WTC11 (cell line): Measurements from ENCODE around the gene FRA10AC1. TPM values are rescaled to one million over a fixed set of nuclear protein-coding genes. Genes with fewer than 3 reads are reported as not detected.

Source experiments
- ATAC-seq: fragments of 200-7000 bp; cut with Tn5 transposase; 2 replicates; pipeline ENCODE4 v1.10.0; 2021; ENCODE audit warnings: mild to moderate bottlenecking, moderate library complexity
- CTCF ChIA-PET: fragments of 300-600 bp; sonication (Branson Sonifier 250); formaldehyde crosslinking; loops from one replicate; lab custom pipeline; 2021; ENCODE audit warnings: antibody characterized with exemption; lab: Charles Lee
- POLR2A ChIA-PET: fragments of 350-600 bp; sonication (Branson Sonifier 250); formaldehyde crosslinking; loops from one replicate; lab custom pipeline; 2021; ENCODE audit warnings: antibody characterized with exemption; lab: Charles Lee
- DNase-seq: peaks from one replicate; pipeline ENCODE4 v3.0.0; 2021; ENCODE audit warnings: low spot score
- H3K27ac Mint-ChIP-seq: 2 replicates; pipeline ENCODE4 v1.8.0; 2021; ENCODE audit warnings: mixed read lengths
- H3K27me3 Mint-ChIP-seq: 2 replicates; pipeline ENCODE4 v1.8.0; 2021; ENCODE audit warnings: low read depth, mild to moderate bottlenecking, moderate library complexity, mixed read lengths
- H3K36me3 Mint-ChIP-seq: 2 replicates; pipeline ENCODE4 v1.8.0; 2021; ENCODE audit warnings: mixed read lengths
- H3K4me1 Mint-ChIP-seq: 2 replicates; pipeline ENCODE4 v1.8.0; 2022; ENCODE audit warnings: mixed read lengths
- H3K4me3 Mint-ChIP-seq: 2 replicates; pipeline ENCODE4 v1.8.0; 2021; ENCODE audit warnings: mild to moderate bottlenecking, moderate library complexity, mixed read lengths
- H3K9me3 Mint-ChIP-seq: 2 replicates; pipeline ENCODE4 v1.8.0; 2021; ENCODE audit warnings: mixed read lengths
- ATF2 ChIP-seq: sonication (generic); formaldehyde crosslinking; IDR thresholded peaks from 2 replicates; pipeline ENCODE4 v1.8.1; 2022; ENCODE audit warnings: low read depth, missing genetic modification reagents, borderline replicate concordance
- CBFB ChIP-seq: sonication (generic); formaldehyde crosslinking; IDR thresholded peaks from 2 replicates; pipeline ENCODE4 v1.8.1; 2022; ENCODE audit warnings: mild to moderate bottlenecking, low read depth, missing genetic modification reagents
- CDX4 ChIP-seq: fragments of 250-450 bp; sonication (Bioruptor Pico); IDR thresholded peaks from 2 replicates; pipeline ENCODE4 v1.9.0; 2021; ENCODE audit warnings: moderate library complexity, mild to moderate bottlenecking, inconsistent platforms, borderline replicate concordance
- CREB1 ChIP-seq: sonication (generic); formaldehyde crosslinking; IDR thresholded peaks from 2 replicates; pipeline ENCODE4 v1.8.0; 2023; ENCODE audit warnings: mild to moderate bottlenecking, missing genetic modification reagents
- CREM ChIP-seq: sonication (generic); formaldehyde crosslinking; IDR thresholded peaks from 2 replicates; pipeline ENCODE4 v1.8.1; 2022; ENCODE audit warnings: mild to moderate bottlenecking, missing genetic modification reagents, moderate library complexity
- ELF4 ChIP-seq: sonication (generic); formaldehyde crosslinking; IDR thresholded peaks from 2 replicates; pipeline ENCODE4 v1.8.1; 2022; ENCODE audit warnings: low read depth, mild to moderate bottlenecking, moderate library complexity, missing genetic modification reagents
- FOXP1 ChIP-seq: sonication (generic); formaldehyde crosslinking; IDR thresholded peaks from 2 replicates; pipeline ENCODE4 v1.8.0; 2022; ENCODE audit warnings: missing genetic modification reagents, mild to moderate bottlenecking, moderate library complexity, borderline replicate concordance
- GABPB1 ChIP-seq: sonication (generic); formaldehyde crosslinking; IDR thresholded peaks from 2 replicates; pipeline ENCODE4 v1.8.1; 2023; ENCODE audit warnings: mild to moderate bottlenecking, missing genetic modification reagents
- HMGA2 ChIP-seq: fragments of 250-450 bp; sonication (Bioruptor Pico); IDR thresholded peaks from 2 replicates; pipeline ENCODE4 v1.4.0; 2021; ENCODE audit warnings: mild to moderate bottlenecking, moderate library complexity
- IRF2 ChIP-seq: sonication (generic); formaldehyde crosslinking; IDR thresholded peaks from 2 replicates; pipeline ENCODE4 v1.8.0; 2022; ENCODE audit warnings: low read depth, missing genetic modification reagents, borderline replicate concordance
- MXD4 ChIP-seq: fragments of 250-450 bp; sonication (Bioruptor Pico); IDR thresholded peaks from 2 replicates; pipeline ENCODE4 v1.8.0; 2021; ENCODE audit warnings: mild to moderate bottlenecking, moderate library complexity, borderline replicate concordance
- NFATC4 ChIP-seq: fragments of 250-450 bp; sonication (Bioruptor Pico); IDR thresholded peaks from 2 replicates; pipeline ENCODE4 v1.9.0; 2021; ENCODE audit warnings: mild to moderate bottlenecking
- NR1H2 ChIP-seq: sonication (generic); formaldehyde crosslinking; IDR thresholded peaks from 2 replicates; pipeline ENCODE4 v1.9.0; 2021; ENCODE audit warnings: mild to moderate bottlenecking, moderate library complexity, missing genetic modification reagents
- SP1 ChIP-seq: sonication (generic); formaldehyde crosslinking; conservative IDR thresholded peaks from 2 replicates; pipeline ENCODE4 v1.8.1; 2022; ENCODE audit warnings: missing genetic modification reagents
- TEAD1 ChIP-seq: sonication (generic); formaldehyde crosslinking; IDR thresholded peaks from 2 replicates; pipeline ENCODE4 v1.8.0; 2022; ENCODE audit warnings: mild to moderate bottlenecking, missing genetic modification reagents
- ZBTB21 ChIP-seq: sonication (generic); formaldehyde crosslinking; IDR thresholded peaks from 2 replicates; pipeline ENCODE4 v1.8.1; 2023; ENCODE audit warnings: mild to moderate bottlenecking, missing genetic modification reagents, borderline replicate concordance
- ZBTB43 ChIP-seq: sonication (generic); formaldehyde crosslinking; IDR thresholded peaks from 2 replicates; pipeline ENCODE4 v1.8.1; 2023; ENCODE audit warnings: mild to moderate bottlenecking, missing genetic modification reagents
- ZNF138 ChIP-seq: sonication (generic); formaldehyde crosslinking; conservative IDR thresholded peaks from 2 replicates; pipeline ENCODE4 v1.8.1; 2022; ENCODE audit warnings: mild to moderate bottlenecking, moderate library complexity, missing genetic modification reagents
- ZNF219 ChIP-seq: sonication (generic); formaldehyde crosslinking; IDR thresholded peaks from 2 replicates; pipeline ENCODE4 v1.8.0; 2023; ENCODE audit warnings: missing genetic modification reagents, mild to moderate bottlenecking, borderline replicate concordance
- ZNF416 ChIP-seq: fragments of 250-450 bp; sonication (Bioruptor Pico); IDR thresholded peaks from 2 replicates; pipeline ENCODE4 v1.9.0; 2021; ENCODE audit warnings: mild to moderate bottlenecking, inconsistent platforms
- ZNF423 ChIP-seq: fragments of 250-450 bp; sonication (Bioruptor Pico); IDR thresholded peaks from 2 replicates; pipeline ENCODE4 v2.1.2; 2022; ENCODE audit warnings: mild to moderate bottlenecking, moderate library complexity
- ZNF532 ChIP-seq: fragments of 250-450 bp; sonication (Bioruptor Pico); IDR thresholded peaks from 2 replicates; pipeline ENCODE4 v1.9.0; 2021; ENCODE audit warnings: mild to moderate bottlenecking, borderline replicate concordance
- total RNA-seq: library from RNA; stranded (reverse); gene quantifications from 3 replicates; pipeline ENCODE4 v1.2.3, GENCODE V29; 2021
- TF ChIP-seq, protein P1 (sequence below): fragments of 200-600 bp; IDR thresholded peaks from 2 replicates; pipeline ENCODE4 v1.8.0; 2022; ENCODE audit warnings: antibody characterized with exemption
- TF ChIP-seq, protein P2 (sequence below): sonication (generic); formaldehyde crosslinking; IDR thresholded peaks from 2 replicates; pipeline ENCODE4 v1.8.0; 2022; ENCODE audit warnings: mild to moderate bottlenecking, missing genetic modification reagents
- TF ChIP-seq, protein P3 (sequence below): fragments of 250-450 bp; sonication (Bioruptor Pico); conservative IDR thresholded peaks from 2 replicates; pipeline ENCODE4 v1.9.0; 2021; ENCODE audit warnings: mild to moderate bottlenecking

Gene FRA10AC1
- total RNA-seq, 1 experiment from 2014 or later, result 14.1 TPM

- TF ChIP-seq ELF4 (no peak), ZNF416 (CRISPR knock-in tag) (no peak), ZNF423 (no peak), ZBTB43 (CRISPR knock-in tag) (no peak), ZBTB21 (CRISPR knock-in tag) (no peak)
- TF ChIP-seq, protein P1, sequence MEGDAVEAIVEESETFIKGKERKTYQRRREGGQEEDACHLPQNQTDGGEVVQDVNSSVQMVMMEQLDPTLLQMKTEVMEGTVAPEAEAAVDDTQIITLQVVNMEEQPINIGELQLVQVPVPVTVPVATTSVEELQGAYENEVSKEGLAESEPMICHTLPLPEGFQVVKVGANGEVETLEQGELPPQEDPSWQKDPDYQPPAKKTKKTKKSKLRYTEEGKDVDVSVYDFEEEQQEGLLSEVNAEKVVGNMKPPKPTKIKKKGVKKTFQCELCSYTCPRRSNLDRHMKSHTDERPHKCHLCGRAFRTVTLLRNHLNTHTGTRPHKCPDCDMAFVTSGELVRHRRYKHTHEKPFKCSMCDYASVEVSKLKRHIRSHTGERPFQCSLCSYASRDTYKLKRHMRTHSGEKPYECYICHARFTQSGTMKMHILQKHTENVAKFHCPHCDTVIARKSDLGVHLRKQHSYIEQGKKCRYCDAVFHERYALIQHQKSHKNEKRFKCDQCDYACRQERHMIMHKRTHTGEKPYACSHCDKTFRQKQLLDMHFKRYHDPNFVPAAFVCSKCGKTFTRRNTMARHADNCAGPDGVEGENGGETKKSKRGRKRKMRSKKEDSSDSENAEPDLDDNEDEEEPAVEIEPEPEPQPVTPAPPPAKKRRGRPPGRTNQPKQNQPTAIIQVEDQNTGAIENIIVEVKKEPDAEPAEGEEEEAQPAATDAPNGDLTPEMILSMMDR, result no peak
Measured at GRCh38 chr10:93723153-93723552, 20.8 kb upstream of the FRA10AC1 start (continued).

- no peaks in the 10 kb centered on the region for H3K36me3 Mint-ChIP-seq
- no peak for TF ChIP-seq CREB1 (CRISPR knock-in tag)
- TF ChIP-seq IRF2, result no peak
- no peak for TF ChIP-seq ZBTB43 (CRISPR knock-in tag)
- TF ChIP-seq, protein P2, sequence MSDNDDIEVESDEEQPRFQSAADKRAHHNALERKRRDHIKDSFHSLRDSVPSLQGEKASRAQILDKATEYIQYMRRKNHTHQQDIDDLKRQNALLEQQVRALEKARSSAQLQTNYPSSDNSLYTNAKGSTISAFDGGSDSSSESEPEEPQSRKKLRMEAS, result no peak
- no peak for TF ChIP-seq ZNF219 (CRISPR knock-in tag)
- TF ChIP-seq MXD4 (CRISPR knock-in tag), result no peak
- TF ChIP-seq CBFB, result no peak
- TF ChIP-seq SP1 (CRISPR knock-in tag), result no peak
- TF ChIP-seq HMGA2 (CRISPR knock-in tag), result no peak
- no peak for TF ChIP-seq TEAD1
- no peak for TF ChIP-seq NFATC4
- TF ChIP-seq ATF2 (CRISPR knock-in tag), result no peak
- TF ChIP-seq ZNF532, result no peak
- no peak for TF ChIP-seq CREM (CRISPR knock-in tag)
- TF ChIP-seq CDX4, result no peak
- TF ChIP-seq, protein P3, sequence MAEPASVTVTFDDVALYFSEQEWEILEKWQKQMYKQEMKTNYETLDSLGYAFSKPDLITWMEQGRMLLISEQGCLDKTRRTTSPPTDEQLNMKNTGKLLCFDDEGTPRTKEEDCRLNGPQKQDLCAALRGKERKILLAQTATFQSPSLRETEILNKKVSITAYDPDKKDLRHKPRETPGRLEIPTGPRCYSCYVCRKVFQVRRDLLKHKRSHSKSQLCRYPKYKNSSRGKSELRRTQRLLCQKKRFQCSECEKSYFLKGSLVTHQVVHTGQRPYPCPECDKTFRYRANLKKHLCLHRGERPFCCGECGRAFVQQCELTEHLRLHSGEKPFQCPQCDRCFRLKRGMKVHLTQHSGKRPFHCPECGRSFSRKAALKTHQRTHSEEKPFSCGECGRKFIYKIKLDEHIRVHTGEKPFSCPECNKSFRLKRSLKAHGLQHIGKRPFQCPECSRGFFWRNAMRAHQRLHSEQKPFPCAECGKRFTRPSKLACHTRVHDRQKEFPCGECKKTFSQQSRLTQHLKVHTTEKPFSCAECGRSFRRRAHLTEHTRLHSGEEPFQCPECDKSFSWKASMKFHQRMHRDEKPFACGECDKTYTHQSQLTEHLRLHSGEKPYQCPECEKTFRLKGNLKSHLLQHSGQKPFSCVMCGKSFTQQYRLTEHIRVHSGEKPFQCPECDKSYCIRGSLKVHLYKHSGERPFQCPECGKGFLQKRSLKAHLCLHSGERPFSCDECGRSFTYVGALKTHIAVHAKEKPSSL (CRISPR knock-in tag), result no peak
- TF ChIP-seq ZNF138 (CRISPR knock-in tag), result no peak
- no peak for TF ChIP-seq NR1H2 (CRISPR knock-in tag)
- no peak for TF ChIP-seq FOXP1 (CRISPR knock-in tag)
- TF ChIP-seq GABPB1 (CRISPR knock-in tag), result no peak
- peaks cover 13% of the 10 kb centered on the region for H3K27me3 Mint-ChIP-seq
- H3K4me1 Mint-ChIP-seq, result peaks cover 14% of the 10 kb centered on the region
- ChIA-PET CTCF (no interaction called here), POLR2A (no interaction called here)
- no peak overlapping the region for H3K4me3 Mint-ChIP-seq
- no peak overlapping the region for H3K27ac Mint-ChIP-seq
- H3K9me3 Mint-ChIP-seq, result no peaks in the 10 kb centered on the region
- DNase-seq (no peak), ATAC-seq (no peak)
Measured at GRCh38 chr10:93722550-93722949, 20.2 kb upstream of the FRA10AC1 start.
